Panc1 (cell line): ENCODE results near the gene ABCG8. TPM values are rescaled to one million over a fixed set of nuclear protein-coding genes. Genes with fewer than 3 reads are reported as not detected.

Experiments
- ATAC-seq: fragments of 200-7000 bp; cut with Tn5 transposase; 2 replicates; pipeline ENCODE4 v1.9.1; 2020; ENCODE audit warnings: mild to moderate bottlenecking, moderate library complexity
- BruUV-seq: library from RNA; stranded (reverse); fragments of 400-500 nt; replicated peaks from 2 replicates; lab custom pipeline; 2021; lab: Mats Ljungman, UMichigan
- CTCF ChIA-PET: fragments of 300-600 bp; sonication (Branson Sonifier 250); formaldehyde crosslinking; loops from one replicate; lab custom pipeline; 2022; ENCODE audit warnings: antibody characterized with exemption; lab: Charles Lee
- POLR2A ChIA-PET: fragments of 300-600 bp; sonication (Branson Sonifier 250); formaldehyde crosslinking; loops from one replicate; lab custom pipeline; 2022; ENCODE audit warnings: antibody characterized with exemption; lab: Charles Lee
- DNase-seq: peaks from one replicate; pipeline ENCODE4 v3.0.0-alpha.2; 2010; ENCODE audit warnings: low read depth, low spot score
- H3K27ac ChIP-seq: 2 replicates; pipeline ENCODE4 v1.5.1; 2011; ENCODE audit warnings: mild to moderate bottlenecking, low read length, inconsistent platforms
- H3K27me3 ChIP-seq: fragments of 200-500 bp; sonication (Bioruptor generic); 2 replicates; pipeline ENCODE4 v1.6.0; 2014; ENCODE audit warnings: low read length, inconsistent platforms; ENCODE audit not compliant: control insufficient read depth, insufficient read depth
- H3K36me3 ChIP-seq: fragments of 200-500 bp; sonication (Bioruptor generic); 2 replicates; pipeline ENCODE4 v1.5.1; 2014; ENCODE audit warnings: inconsistent platforms, mild to moderate bottlenecking, low read length, moderate library complexity; ENCODE audit not compliant: control insufficient read depth, insufficient read depth
- H3K4me1 ChIP-seq: 2 replicates; pipeline ENCODE4 v1.5.1; 2011; ENCODE audit warnings: inconsistent platforms, mild to moderate bottlenecking, low read length, moderate library complexity; ENCODE audit not compliant: control insufficient read depth, insufficient read depth
- H3K4me3 ChIP-seq, 2 experiments: 2 replicates each; pipeline ENCODE4 v1.5.1; 2011 to 2012; ENCODE audit warnings: low read depth in 2 of 2, low read length in 2 of 2, mild to moderate bottlenecking in 2 of 2, inconsistent platforms in 1 of 2, moderate library complexity in 1 of 2
- H3K9me3 ChIP-seq: fragments of 200-500 bp; sonication (Bioruptor generic); 2 replicates; pipeline ENCODE4 v1.5.1; 2014; ENCODE audit warnings: low read depth, mild to moderate bottlenecking, inconsistent platforms, low read length, moderate library complexity; ENCODE audit not compliant: control insufficient read depth, insufficient read depth
- POLR2AphosphoS5 ChIP-seq: IDR thresholded peaks from 2 replicates; pipeline ENCODE4 v1.6.1; 2012; ENCODE audit warnings: mild to moderate bottlenecking, low read depth, low read length, moderate library complexity
- REST ChIP-seq, 2 experiments: IDR thresholded peaks; 2 replicates each; pipeline ENCODE4 v1.6.1; 2011 to 2012; ENCODE audit warnings: low read depth in 2 of 2, control low read depth in 1 of 2, low read length in 1 of 2, mild to moderate bottlenecking in 1 of 2, moderate library complexity in 1 of 2; ENCODE audit not compliant: insufficient read depth in 1 of 2
- SIN3A ChIP-seq: IDR thresholded peaks from 2 replicates; pipeline ENCODE4 v1.6.1; 2012; ENCODE audit warnings: low read depth, mild to moderate bottlenecking, low read length, moderate library complexity, borderline replicate concordance; ENCODE audit not compliant: insufficient read depth
- TCF7L2 ChIP-seq: IDR thresholded peaks from 2 replicates; pipeline ENCODE4 v1.6.1; 2011; ENCODE audit warnings: mild to moderate bottlenecking, low read depth, low read length, inconsistent platforms
- in situ Hi-C: cut with HindIII; loops from 2 replicates; pipeline ENCODE4 v1.10.0; 2016; ENCODE audit warnings: low sequenced_read_pairs, low pct_unique_long_range_greater_than_20kb
- intact Hi-C: fragments of 100-400 bp; cut with micrococcal nuclease; formaldehyde crosslinking; loops from one replicate; pipeline ENCODE4 v1.10.0; 2022; ENCODE audit not compliant: unreplicated experiment
- total RNA-seq: library from RNA; stranded (reverse); gene quantifications from one replicate; pipeline ENCODE4 v1.2.1, GENCODE V29; 2021; ENCODE audit not compliant: unreplicated experiment
- TF ChIP-seq, protein P1 (sequence below): fragments of 450-650 bp; IDR thresholded peaks from 2 replicates; pipeline ENCODE4 v1.5.1; 2017; ENCODE audit warnings: mild to moderate bottlenecking

The ABCG8 gene
- total RNA-seq, 1 experiment from 2014 or later, result 0.03 TPM

DNA sequence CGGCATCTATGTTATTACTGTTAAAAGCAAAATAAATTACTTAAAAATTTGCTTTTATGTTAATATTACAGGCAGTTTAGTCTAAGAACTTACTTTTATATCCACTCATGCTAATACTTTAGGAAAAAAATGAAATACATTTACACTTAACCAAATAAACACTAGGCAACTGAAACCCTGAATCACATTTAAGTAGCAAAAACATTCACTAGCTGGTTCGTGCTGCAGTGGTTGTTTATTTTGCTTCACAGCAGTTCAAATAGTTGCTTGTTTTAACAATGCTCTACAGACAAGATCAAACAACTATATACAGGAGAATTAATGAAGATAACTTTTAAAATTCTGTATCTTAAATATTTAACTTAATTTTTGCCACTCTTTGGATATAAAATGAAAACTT, 60.8 kb downstream of the ABCG8 start:
- BruUV-seq, result no TSS peak
- in situ Hi-C loops, result no loop called here
- intact Hi-C loops, result no loop called here
- no peak for TF ChIP-seq TCF7L2
- no peak for TF ChIP-seq REST (IDR thresholded peaks at IDR 0.05; ENCODE audit: insufficient read depth in 1 of 2, low read depth in 2 of 2, low read length in 1 of 2)
- TF ChIP-seq, protein P1, sequence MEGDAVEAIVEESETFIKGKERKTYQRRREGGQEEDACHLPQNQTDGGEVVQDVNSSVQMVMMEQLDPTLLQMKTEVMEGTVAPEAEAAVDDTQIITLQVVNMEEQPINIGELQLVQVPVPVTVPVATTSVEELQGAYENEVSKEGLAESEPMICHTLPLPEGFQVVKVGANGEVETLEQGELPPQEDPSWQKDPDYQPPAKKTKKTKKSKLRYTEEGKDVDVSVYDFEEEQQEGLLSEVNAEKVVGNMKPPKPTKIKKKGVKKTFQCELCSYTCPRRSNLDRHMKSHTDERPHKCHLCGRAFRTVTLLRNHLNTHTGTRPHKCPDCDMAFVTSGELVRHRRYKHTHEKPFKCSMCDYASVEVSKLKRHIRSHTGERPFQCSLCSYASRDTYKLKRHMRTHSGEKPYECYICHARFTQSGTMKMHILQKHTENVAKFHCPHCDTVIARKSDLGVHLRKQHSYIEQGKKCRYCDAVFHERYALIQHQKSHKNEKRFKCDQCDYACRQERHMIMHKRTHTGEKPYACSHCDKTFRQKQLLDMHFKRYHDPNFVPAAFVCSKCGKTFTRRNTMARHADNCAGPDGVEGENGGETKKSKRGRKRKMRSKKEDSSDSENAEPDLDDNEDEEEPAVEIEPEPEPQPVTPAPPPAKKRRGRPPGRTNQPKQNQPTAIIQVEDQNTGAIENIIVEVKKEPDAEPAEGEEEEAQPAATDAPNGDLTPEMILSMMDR, result no peak
- no peak for TF ChIP-seq SIN3A
- TF ChIP-seq POLR2AphosphoS5, result no peak
- ATAC-seq (no peak), DNase-seq (no peak)
- POLR2A ChIA-PET, result no interaction called here
- peaks cover 75% of the 10 kb centered on the region for H3K36me3 ChIP-seq
- peaks cover 11% of the 10 kb centered on the region for H3K4me1 ChIP-seq
- H3K4me3 ChIP-seq, result no peak overlapping the region
- CTCF ChIA-PET, result no interaction called here
- no peak overlapping the region for H3K27ac ChIP-seq
- no peaks in the 10 kb centered on the region for H3K27me3 ChIP-seq
- H3K9me3 ChIP-seq, result no peaks in the 10 kb centered on the region

GRCh38 chr2:43905371-43905803, 66.6 kb downstream of the ABCG8 start:
- CTCF ChIA-PET, result no interaction called here

More at GRCh38 chr2:43905371-43905803, 66.6 kb downstream of the ABCG8 start:
- Histone ChIP-seq H3K27ac (no peak overlapping the region), H3K27me3 (no peaks in the 10 kb centered on the region), H3K9me3 (no peaks in the 10 kb centered on the region), H3K4me1 (no peaks in the 10 kb centered on the region), H3K4me3 (no peak overlapping the region), H3K36me3 (peaks cover 60% of the 10 kb centered on the region)
- TF ChIP-seq SIN3A (no peak), REST (IDR thresholded peaks at IDR 0.05; ENCODE audit: insufficient read depth in 1 of 2, low read depth in 2 of 2, low read length in 1 of 2) (no peak), POLR2AphosphoS5 (no peak), TCF7L2 (no peak)
- TF ChIP-seq, protein P1, result no peak
- intact Hi-C loops, result no loop called here
- BruUV-seq, result no TSS peak
- ATAC-seq (no peak), DNase-seq (no peak)
- in situ Hi-C loops, result no loop called here
- POLR2A ChIA-PET, result interaction anchor here (0.6 kb wide), 1 partner anchor 17 kb away, joined by 3 read pairs; no protein-coding TSS in a partner anchor
